Heart right ventricle (tissue), 16 donors: ENCODE results near the gene TRAPPC10. TPM values are rescaled to one million over a fixed set of nuclear protein-coding genes. Genes with fewer than 3 reads are reported as not detected.

Experiments used
- ATAC-seq, 8 donors: fragments of 200-7000 bp; cut with Tn5 transposase; one replicate each; pipeline ENCODE4 v1.9.1; 2020; ENCODE audit warnings: mild to moderate bottlenecking in 8 of 8, moderate library complexity in 8 of 8, moderate number of reproducible peaks in 1 of 8
- DNase-seq, 2 donors: peaks; one replicate each; pipeline ENCODE4 v3.0.0-alpha.2; 2020
- H3K27ac ChIP-seq, 10 donors: fragments of 200-600 bp; sonication (generic) in 2 of 10; one replicate each; pipeline versions ENCODE4 v1.5.0 to v1.8.0; 2020 to 2022; ENCODE audit warnings: mild to moderate bottlenecking in 3 of 10
- H3K27me3 ChIP-seq, 7 donors: fragments of 200-600 bp; one replicate each; pipeline ENCODE4 v1.8.0; 2021 to 2022; ENCODE audit warnings: mild to moderate bottlenecking in 2 of 7
- H3K36me3 ChIP-seq, 9 donors: fragments of 200-600 bp; sonication (generic) in 1 of 9; one replicate each; pipeline versions ENCODE4 v1.5.0 to v1.8.0; 2020 to 2022; ENCODE audit warnings: mild to moderate bottlenecking in 2 of 9
- H3K4me1 ChIP-seq, 9 donors: fragments of 200-600 bp; sonication (generic) in 1 of 9; one replicate each; pipeline versions ENCODE4 v1.5.0 to v1.8.0; 2020 to 2022; ENCODE audit warnings: mild to moderate bottlenecking in 4 of 9
- H3K4me3 ChIP-seq, 10 donors: fragments of 200-600 bp; sonication (generic) in 2 of 10; one replicate each; pipeline versions ENCODE4 v1.5.0 to v1.8.0; 2020 to 2022; ENCODE audit warnings: mild to moderate bottlenecking in 7 of 10, moderate library complexity in 2 of 10
- H3K9me3 ChIP-seq, 11 donors: fragments of 200-600 bp in 10 of 11; sonication (generic) in 2 of 11; one replicate each; pipeline versions ENCODE4 v1.5.0 to v1.8.0; 2013 to 2022; ENCODE audit warnings: mild to moderate bottlenecking in 2 of 11, control low read depth in 1 of 11, moderate library complexity in 1 of 11
- CTCF ChIP-seq, 9 donors: fragments of 200-600 bp; sonication (generic) in 2 of 9; IDR thresholded peaks; one replicate each; pipeline versions ENCODE4 v1.5.0 to v1.8.0; 2021 to 2022; ENCODE audit warnings: antibody characterized with exemption in 9 of 9, mild to moderate bottlenecking in 5 of 9, moderate library complexity in 1 of 9
- WGBS, 2 donors: extraction: QIAGEN DNeasy Blood & Tissue Kit; methylation state at CpG; one replicate each; pipeline ENCODE4 v1.1.7; 2013; ENCODE audit warnings: inconsistent platforms in 1 of 2; 5-methylcytosine and 5-hydroxymethylcytosine counted together
- intact Hi-C, 10 donors: fragments of 100-400 bp; cut with DNase I; formaldehyde crosslinking; loops; one replicate each; pipeline versions ENCODE4 v1.11.1 to v1.14.2; 2022
- polyA plus RNA-seq, 2 donors: library from polyadenylated mRNA; stranded (reverse); fragments of 200-250 nt; gene quantifications; one replicate each; pipeline ENCODE4 v1.2.3, GENCODE V29; 2013
- total RNA-seq, 10 donors: library from RNA; stranded (reverse); fragmentation: NEBNext Ultra II Directional in 3 of 10; extraction: Animal tissue kit (Norgen Biotek cat#: 25700) in 3 of 10; gene quantifications; one replicate each; pipeline versions ENCODE4 v1.2.1 to v1.2.4, GENCODE V29; 2021 to 2023
- donor health status: Arrhythmogenic right ventricular cardiomyopathy.
- donor health status: ischemic (EF 13 %, LVEDD 7.1; RV severe dilation, severe dysfunction).
- donor health status: healthy with polysubstance abuse.
- donor health status: DM: no; HTN: yes; CAD: no.
- donor health status: DM: no; HTN: no; CAD: no.
- donor health status: ischemic (EF 25% LVEDD 6.9; RV normal size, moderate dysfunction).
- donor health status: ischemic (EF 25% LVEDD 5.7; RV mildly dilated, moderate dysfunction).
- donor health status: healthy.
- donor health status: DM: yes; HTN: yes; CAD: no.
- donor health status: Ischemic cardiomyopathy.
- donor health status: ischemic (EF 35%, LVEDD 5.7; RV mildly dilated, moderate dysfunction).
- donor health status: nonischemic (EF 11% LVEDD 7.7; RV severe dilation, severe dysfunction).
- donor health status: DM: yes; HTN: yes; CAD: no.
- donor health status: PGD.
- donor health status: ischemic (EF 29% LVEDD 5.4; RV normal size, mild dysfunction).
- donor health status: nonischemic (EF 23%, LVEDD 6.1; RV moderate dilation, normal function).

TRAPPC10 gene
- total and polyA plus RNA-seq, 12 donors: 4.7 to 26.2 (median 19.4) TPM

GRCh38 chr21:44047996-44048560 is 36.0 kb downstream of the TRAPPC10 start:
- Histone ChIP-seq H3K27me3 (no peaks in the 10 kb centered on the region), H3K9me3 (no peaks in the 10 kb centered on the region), H3K36me3 (peaks cover 0 to 72% (median 0%) of the 10 kb centered on the region in 9 donors), H3K4me1 (peaks cover 7 to 43% (median 26%) of the 10 kb centered on the region in 9 donors), H3K4me3 (no peak overlapping the region), H3K27ac (no peak overlapping the region)
- 83 to 89% methylated on average over 7 of the region's 7 CpGs for WGBS, 2 donors
- ATAC-seq: no peak
- no peak for TF ChIP-seq CTCF (IDR thresholded peaks at IDR 0.05)
- DNase-seq: no peak
- intact Hi-C loops: no loop called here

GRCh38 chr21:44049182-44049581 is 37.1 kb downstream of the TRAPPC10 start:
- no peak for DNase-seq
- Histone ChIP-seq H3K4me3 (no peak overlapping the region), H3K4me1 (peaks cover 8 to 43% (median 26%) of the 10 kb centered on the region in 9 donors), H3K27ac (peak overlapping the region in 1 of 10 donors; percentile 14), H3K36me3 (peaks cover 0 to 72% (median 0%) of the 10 kb centered on the region in 9 donors), H3K27me3 (no peaks in the 10 kb centered on the region), H3K9me3 (no peaks in the 10 kb centered on the region)
- no peak for TF ChIP-seq CTCF (IDR thresholded peaks at IDR 0.05)
- ATAC-seq: no peak
- 83 to 84% methylated on average over 5 of the region's 5 CpGs for WGBS, 2 donors
- intact Hi-C loops: no loop called here

GRCh38 chr21:44049606-44050005 is 37.5 kb downstream of the TRAPPC10 start:
- 98% methylated on average over 3 of the region's 3 CpGs for WGBS, 2 donors
- peaks cover 8 to 47% (median 26%) of the 10 kb centered on the region in 9 donors for H3K4me1 ChIP-seq
- H3K9me3 ChIP-seq: no peaks in the 10 kb centered on the region
- H3K27ac ChIP-seq: peak overlapping the region in 1 of 10 donors; percentile 14
- ATAC-seq (no peak), DNase-seq (no peak)
- H3K36me3 ChIP-seq: peaks cover 0 to 73% (median 0%) of the 10 kb centered on the region in 9 donors
- no peak overlapping the region for H3K4me3 ChIP-seq
- intact Hi-C loops: loop anchor here in 1 of 10 donors (10.0 kb wide), 2 partner anchors 45 to 235 kb away; no protein-coding TSS in a partner anchor
- H3K27me3 ChIP-seq: no peaks in the 10 kb centered on the region
- no peak for TF ChIP-seq CTCF (IDR thresholded peaks at IDR 0.05)

GRCh38 chr21:44050276-44050675 is 38.2 kb downstream of the TRAPPC10 start:
- DNase-seq (no peak), ATAC-seq (no peak)
- WGBS, 2 donors: 83 to 85% methylated on average over 5 of the region's 5 CpGs
- Histone ChIP-seq H3K9me3 (no peaks in the 10 kb centered on the region), H3K4me3 (no peak overlapping the region), H3K4me1 (peaks cover 8 to 53% (median 26%) of the 10 kb centered on the region in 9 donors), H3K27ac (peak overlapping the region in 2 of 10 donors; percentile 43 to 78), H3K27me3 (no peaks in the 10 kb centered on the region), H3K36me3 (peaks cover 0 to 70% (median 0%) of the 10 kb centered on the region in 9 donors)
- intact Hi-C loops: loop anchor here in 1 of 10 donors (10.0 kb wide), 2 partner anchors 45 to 235 kb away; no protein-coding TSS in a partner anchor
- TF ChIP-seq CTCF (IDR thresholded peaks at IDR 0.05): no peak
